Measurements from ENCODE around the gene TMEM9. TPM values are rescaled to one million over a fixed set of nuclear protein-coding genes. Genes with fewer than 3 reads are reported as not detected.
A peak's percentile ranks its signal among the peaks of the same experiment; 100 is the strongest.

The TMEM9 gene
- total RNA-seq, 1 experiment from 2014 or later, result 27.1 TPM

DNA sequence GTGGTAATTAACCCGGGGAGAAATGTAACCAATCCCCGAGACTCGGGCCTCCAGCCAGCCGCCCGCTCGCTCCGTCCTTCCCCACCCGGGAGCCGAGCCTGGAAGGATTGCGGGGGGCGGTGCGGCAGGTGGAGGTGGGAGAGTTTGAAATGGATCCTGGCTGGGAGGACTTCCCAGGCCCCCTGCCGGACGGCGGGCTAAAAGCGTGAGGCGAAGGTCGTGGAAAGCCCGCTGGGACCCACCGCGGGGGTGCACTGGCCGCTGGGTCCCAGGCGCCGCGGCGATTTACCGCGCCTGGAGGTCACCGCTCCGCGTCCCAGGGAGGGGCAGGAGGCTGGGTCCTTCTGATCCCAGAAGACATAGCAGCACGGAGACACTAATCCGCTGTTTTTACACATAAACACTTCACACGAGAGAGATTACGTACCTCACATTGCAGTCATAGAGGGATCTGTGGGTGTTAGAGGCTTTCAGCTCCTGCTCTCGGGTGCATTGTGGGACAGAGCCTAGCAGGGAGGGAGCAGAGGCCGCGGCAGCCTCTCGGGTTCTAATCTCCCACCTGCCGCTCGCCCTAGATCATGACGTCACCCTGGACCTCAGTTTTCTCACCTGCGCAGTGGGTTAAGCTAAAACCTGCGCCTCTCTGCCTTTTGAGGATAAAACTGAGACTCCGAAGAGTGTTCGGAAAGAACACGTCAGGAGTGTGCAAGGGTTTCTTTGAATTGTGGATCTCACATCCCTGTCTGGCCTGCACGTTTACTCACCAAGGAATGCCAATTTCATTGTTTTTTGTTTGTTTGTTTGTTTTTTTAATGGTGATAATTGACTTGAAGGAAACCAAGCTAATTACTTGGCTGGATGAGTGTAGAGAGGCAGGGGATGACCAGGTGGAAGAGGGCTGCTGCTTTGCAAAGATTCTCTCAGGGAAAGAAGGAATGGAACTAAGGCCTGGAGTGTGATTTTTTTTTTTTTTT is 17.1 kb upstream of the TMEM9 start:
- DNase-seq, result no peak
- H3K27ac ChIP-seq (ENCODE audit: low read length), result no peak overlapping the region
- H3K4me1 ChIP-seq (ENCODE audit: low read length), result peaks cover 14% of the 10 kb centered on the region
- no peaks in the 10 kb centered on the region for H3K27me3 ChIP-seq (ENCODE audit: low read length)
- no peaks in the 10 kb centered on the region for H4K20me1 ChIP-seq (ENCODE audit: insufficient read depth, low read depth, low read length)
- H3K79me2 ChIP-seq (ENCODE audit: low read length), result no peaks in the 10 kb centered on the region
- H2AFZ ChIP-seq (ENCODE audit: low read length), result peak overlapping the region; percentile 92; the same call in 1 of the 2 replicates
- no peaks in the 10 kb centered on the region for H3K9me2 ChIP-seq (replicated peaks; ENCODE audit: insufficient read depth, low read length)
- peak overlapping the region; percentile 83 for H3K4me2 ChIP-seq (ENCODE audit: low read depth, low read length, poor library complexity, severe bottlenecking)
- peak overlapping the region; percentile 54 for H3K9ac ChIP-seq (ENCODE audit: low read length)
- no peaks in the 10 kb centered on the region for H3K9me3 ChIP-seq (ENCODE audit: low read length)
- peak overlapping the region; percentile 64 for H3K4me3 ChIP-seq (ENCODE audit: low read length)
- H3K36me3 ChIP-seq (ENCODE audit: insufficient read depth, low read length), result no peaks in the 10 kb centered on the region

DNA sequence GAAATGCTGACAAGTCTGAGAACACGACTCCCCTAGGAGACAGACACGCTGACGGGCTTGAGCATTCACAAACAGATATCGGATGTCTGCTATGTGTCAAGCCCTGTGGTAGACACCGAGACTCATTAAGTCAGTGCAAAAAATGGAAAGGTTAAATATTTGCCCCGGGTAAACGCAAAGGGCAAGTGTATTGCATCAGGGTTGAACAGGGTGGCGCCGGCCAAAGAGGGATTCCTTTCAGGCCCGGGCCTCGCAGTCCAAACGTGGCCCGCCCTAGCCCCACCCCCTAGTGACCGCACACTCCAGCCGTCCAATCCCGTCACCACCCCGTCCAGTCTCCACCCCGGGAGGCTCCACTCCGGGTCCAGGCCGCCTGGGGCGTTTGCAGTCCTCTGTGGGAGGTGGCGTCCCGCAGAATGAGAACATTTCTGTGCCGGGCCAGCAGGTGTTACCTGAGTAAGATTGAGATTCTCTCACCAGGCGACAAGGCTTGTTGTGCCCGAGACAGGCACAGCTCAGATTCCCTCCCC is 16.3 kb upstream of the TMEM9 start:
- Histone ChIP-seq H3K4me2 (ENCODE audit: low read depth, low read length, poor library complexity, severe bottlenecking) (peak overlapping the region; percentile 83), H3K36me3 (ENCODE audit: insufficient read depth, low read length) (no peaks in the 10 kb centered on the region), H3K9ac (ENCODE audit: low read length) (peak overlapping the region; percentile 54), H3K4me1 (ENCODE audit: low read length) (peaks cover 14% of the 10 kb centered on the region), H3K9me3 (ENCODE audit: low read length) (no peaks in the 10 kb centered on the region), H3K79me2 (ENCODE audit: low read length) (no peaks in the 10 kb centered on the region), H2AFZ (ENCODE audit: low read length) (peak overlapping the region; percentile 92; the same call in 1 of the 2 replicates), H3K27me3 (ENCODE audit: low read length) (no peaks in the 10 kb centered on the region), H3K4me3 (ENCODE audit: low read length) (peak overlapping the region; percentile 64), H4K20me1 (ENCODE audit: insufficient read depth, low read depth, low read length) (no peaks in the 10 kb centered on the region), H3K27ac (ENCODE audit: low read length) (no peak overlapping the region), H3K9me2 (replicated peaks; ENCODE audit: insufficient read depth, low read length) (no peaks in the 10 kb centered on the region)
- peak; percentile 84 for DNase-seq

GRCh38 chr1:201169971-201170532 is 15.8 kb upstream of the TMEM9 start:
- H3K9me2 ChIP-seq (replicated peaks; ENCODE audit: insufficient read depth, low read length), result no peaks in the 10 kb centered on the region
- H3K79me2 ChIP-seq (ENCODE audit: low read length), result no peaks in the 10 kb centered on the region
- peak overlapping the region; percentile 92; the same call in 1 of the 2 replicates for H2AFZ ChIP-seq (ENCODE audit: low read length)
- no peak for DNase-seq
- H3K36me3 ChIP-seq (ENCODE audit: insufficient read depth, low read length), result no peaks in the 10 kb centered on the region
- H3K4me2 ChIP-seq (ENCODE audit: low read depth, low read length, poor library complexity, severe bottlenecking), result peak overlapping the region; percentile 83
- no peaks in the 10 kb centered on the region for H3K9me3 ChIP-seq (ENCODE audit: low read length)
- no peaks in the 10 kb centered on the region for H3K27me3 ChIP-seq (ENCODE audit: low read length)
- H3K9ac ChIP-seq (ENCODE audit: low read length), result no peak overlapping the region
- no peak overlapping the region for H3K27ac ChIP-seq (ENCODE audit: low read length)
- no peak overlapping the region for H3K4me3 ChIP-seq (ENCODE audit: low read length)
- no peaks in the 10 kb centered on the region for H4K20me1 ChIP-seq (ENCODE audit: insufficient read depth, low read depth, low read length)
- H3K4me1 ChIP-seq (ENCODE audit: low read length), result peaks cover 14% of the 10 kb centered on the region

- no peaks in the 10 kb centered on the region for H3K79me2 ChIP-seq (ENCODE audit: low read length)
- H3K27me3 ChIP-seq (ENCODE audit: low read length), result no peaks in the 10 kb centered on the region
- H3K9me3 ChIP-seq (ENCODE audit: low read length), result no peaks in the 10 kb centered on the region
- no peak overlapping the region for H3K4me2 ChIP-seq (ENCODE audit: low read depth, low read length, poor library complexity, severe bottlenecking)
- no peaks in the 10 kb centered on the region for H3K36me3 ChIP-seq (ENCODE audit: insufficient read depth, low read length)
- no peak overlapping the region for H3K9ac ChIP-seq (ENCODE audit: low read length)
- no peak for DNase-seq
- H3K27ac ChIP-seq (ENCODE audit: low read length), result no peak overlapping the region
- no peak overlapping the region for H2AFZ ChIP-seq (ENCODE audit: low read length)
- peaks cover 14% of the 10 kb centered on the region for H3K4me1 ChIP-seq (ENCODE audit: low read length)
- H3K4me3 ChIP-seq (ENCODE audit: low read length), result no peak overlapping the region
- H4K20me1 ChIP-seq (ENCODE audit: insufficient read depth, low read depth, low read length), result no peaks in the 10 kb centered on the region
- H3K9me2 ChIP-seq (replicated peaks; ENCODE audit: insufficient read depth, low read length), result no peaks in the 10 kb centered on the region
These were observed 14.9 kb upstream of the TMEM9 start for GRCh38 chr1:201169203-201169602.

DNA sequence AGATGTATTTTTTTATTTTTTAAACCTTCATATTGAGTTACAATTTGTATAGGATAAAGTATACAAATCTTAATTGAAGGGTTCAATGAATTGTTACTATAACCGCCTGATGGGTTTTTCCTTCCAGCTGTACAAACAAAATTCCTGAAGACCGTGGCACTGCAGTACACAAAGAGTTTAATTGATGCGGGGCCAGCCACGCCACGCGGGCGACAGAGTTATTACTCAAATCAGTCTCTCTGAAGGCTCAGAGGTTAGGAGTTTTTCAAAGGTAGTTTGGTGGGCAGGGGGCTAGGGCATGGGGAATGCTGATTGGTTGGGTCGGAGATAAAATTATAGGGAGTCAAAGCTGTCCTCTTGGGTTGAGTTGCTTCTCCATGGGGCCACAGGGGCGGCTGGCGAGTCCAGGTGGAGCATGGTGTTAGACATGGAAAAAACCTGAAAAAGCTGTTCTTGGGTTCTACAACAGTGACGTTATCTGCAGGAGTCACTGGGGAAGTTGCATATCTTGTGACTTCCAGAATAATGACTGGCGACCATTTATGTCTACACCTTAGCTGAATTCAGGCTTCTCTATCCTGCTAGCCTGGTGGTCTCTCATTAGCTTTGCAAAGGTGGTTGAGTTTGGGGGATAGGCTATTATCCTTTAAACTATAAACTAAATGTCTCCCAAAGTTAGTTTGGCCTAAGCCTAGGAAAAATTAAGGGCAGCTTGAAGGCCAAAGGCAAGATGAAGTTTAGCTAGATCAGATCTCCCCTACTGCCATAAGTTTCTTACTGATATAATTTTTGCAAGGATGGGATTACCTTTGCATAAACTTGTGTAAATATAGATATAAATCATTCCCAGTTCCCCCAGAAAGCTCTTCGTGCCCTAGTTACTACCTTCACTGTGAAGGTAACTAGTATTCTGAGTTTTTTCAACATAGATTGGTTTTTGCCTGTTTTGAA is 13.0 kb upstream of the TMEM9 start:
- Histone ChIP-seq H3K4me1 (ENCODE audit: low read length) (peaks cover 14% of the 10 kb centered on the region), H3K4me3 (ENCODE audit: low read length) (no peak overlapping the region), H2AFZ (ENCODE audit: low read length) (no peak overlapping the region), H4K20me1 (ENCODE audit: insufficient read depth, low read depth, low read length) (no peaks in the 10 kb centered on the region), H3K9me3 (ENCODE audit: low read length) (no peaks in the 10 kb centered on the region), H3K36me3 (ENCODE audit: insufficient read depth, low read length) (no peaks in the 10 kb centered on the region), H3K27ac (ENCODE audit: low read length) (no peak overlapping the region), H3K27me3 (ENCODE audit: low read length) (no peaks in the 10 kb centered on the region), H3K9ac (ENCODE audit: low read length) (no peak overlapping the region), H3K4me2 (ENCODE audit: low read depth, low read length, poor library complexity, severe bottlenecking) (no peak overlapping the region), H3K79me2 (ENCODE audit: low read length) (no peaks in the 10 kb centered on the region), H3K9me2 (replicated peaks; ENCODE audit: insufficient read depth, low read length) (no peaks in the 10 kb centered on the region)
- DNase-seq, result no peak

GRCh38 chr1:201164645-201165044 is 10.4 kb upstream of the TMEM9 start:
- Histone ChIP-seq H3K9me3 (ENCODE audit: low read length) (no peaks in the 10 kb centered on the region), H4K20me1 (ENCODE audit: insufficient read depth, low read depth, low read length) (no peaks in the 10 kb centered on the region), H3K9me2 (replicated peaks; ENCODE audit: insufficient read depth, low read length) (no peaks in the 10 kb centered on the region), H3K4me1 (ENCODE audit: low read length) (no peaks in the 10 kb centered on the region), H3K9ac (ENCODE audit: low read length) (no peak overlapping the region), H3K4me2 (ENCODE audit: low read depth, low read length, poor library complexity, severe bottlenecking) (no peak overlapping the region), H3K27me3 (ENCODE audit: low read length) (no peaks in the 10 kb centered on the region), H3K4me3 (ENCODE audit: low read length) (no peak overlapping the region), H3K27ac (ENCODE audit: low read length) (no peak overlapping the region), H2AFZ (ENCODE audit: low read length) (no peak overlapping the region), H3K79me2 (ENCODE audit: low read length) (no peaks in the 10 kb centered on the region), H3K36me3 (ENCODE audit: insufficient read depth, low read length) (no peaks in the 10 kb centered on the region)
- DNase-seq, result no peak

DNA sequence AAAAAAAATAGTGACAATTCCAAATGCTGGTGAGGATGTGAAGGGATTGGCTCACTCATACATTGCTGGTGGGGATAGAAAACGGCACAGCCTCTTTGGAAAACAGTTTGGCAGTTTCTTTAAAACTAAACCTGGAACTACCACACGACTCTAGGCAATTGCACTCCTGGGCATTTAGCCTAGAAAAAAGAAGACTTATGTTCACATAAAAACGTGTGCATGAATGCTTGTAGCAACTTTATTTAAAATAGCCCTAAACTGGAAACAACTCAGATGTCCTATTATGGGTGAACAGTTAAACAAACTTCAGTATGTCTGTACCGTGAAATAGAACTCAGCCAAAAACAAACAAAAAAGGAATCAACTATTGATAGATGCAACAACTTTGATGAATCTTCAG is 9.4 kb upstream of the TMEM9 start:
- Histone ChIP-seq H3K4me3 (ENCODE audit: low read length) (no peak overlapping the region), H3K4me1 (ENCODE audit: low read length) (no peaks in the 10 kb centered on the region), H3K4me2 (ENCODE audit: low read depth, low read length, poor library complexity, severe bottlenecking) (no peak overlapping the region), H4K20me1 (ENCODE audit: insufficient read depth, low read depth, low read length) (no peaks in the 10 kb centered on the region), H2AFZ (ENCODE audit: low read length) (no peak overlapping the region), H3K79me2 (ENCODE audit: low read length) (no peaks in the 10 kb centered on the region), H3K9me3 (ENCODE audit: low read length) (no peaks in the 10 kb centered on the region), H3K36me3 (ENCODE audit: insufficient read depth, low read length) (no peaks in the 10 kb centered on the region), H3K9ac (ENCODE audit: low read length) (no peak overlapping the region), H3K9me2 (replicated peaks; ENCODE audit: insufficient read depth, low read length) (no peaks in the 10 kb centered on the region), H3K27ac (ENCODE audit: low read length) (no peak overlapping the region), H3K27me3 (ENCODE audit: low read length) (no peaks in the 10 kb centered on the region)
- DNase-seq, result no peak
